GM18519 (cell line): ENCODE data around the gene TRAPPC2L.

Experiments used
- ATAC-seq: cut with Tn5 transposase; IDR thresholded peaks from one replicate; pipeline ENCODE4 v1.9.1; 2021; ENCODE audit warnings: mild to moderate bottlenecking, moderate library complexity; ENCODE audit not compliant: unreplicated experiment, low FRiP score

The TRAPPC2L gene

DNA sequence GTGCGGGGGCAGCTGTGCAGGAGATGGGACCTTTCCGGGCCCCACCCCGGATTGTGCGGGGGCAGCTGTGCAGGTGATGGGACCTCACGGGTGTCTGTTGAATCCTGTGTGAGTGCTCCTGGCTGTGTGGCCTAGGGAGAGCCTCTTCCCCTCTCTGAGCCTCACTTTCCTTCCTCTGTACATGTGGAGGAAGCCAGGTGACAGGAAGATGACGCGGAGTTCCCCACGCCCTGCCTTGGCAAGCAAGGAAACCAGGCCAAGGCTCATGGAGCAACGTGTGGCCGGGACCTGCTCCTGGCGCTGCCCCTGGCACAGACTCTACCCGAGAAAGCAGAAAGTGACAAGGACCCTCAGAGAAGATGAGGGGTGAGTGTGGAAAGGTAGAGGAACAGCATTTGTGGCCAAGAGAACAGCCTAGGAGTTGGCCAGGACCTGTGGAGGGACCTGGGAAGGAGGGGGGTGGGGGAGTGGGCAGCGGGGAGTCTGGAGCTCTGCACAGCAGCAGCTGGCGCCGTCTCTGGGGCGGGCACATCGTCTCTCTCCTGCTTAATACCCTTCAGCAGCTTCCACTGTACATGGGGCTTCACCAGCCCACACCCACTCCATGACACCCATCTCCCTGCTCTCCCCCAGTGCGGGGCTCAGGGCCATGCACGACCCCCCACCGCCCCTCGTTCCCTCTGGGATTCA is 47.9 kb downstream of the TRAPPC2L start:
- no peak for ATAC-seq

DNA sequence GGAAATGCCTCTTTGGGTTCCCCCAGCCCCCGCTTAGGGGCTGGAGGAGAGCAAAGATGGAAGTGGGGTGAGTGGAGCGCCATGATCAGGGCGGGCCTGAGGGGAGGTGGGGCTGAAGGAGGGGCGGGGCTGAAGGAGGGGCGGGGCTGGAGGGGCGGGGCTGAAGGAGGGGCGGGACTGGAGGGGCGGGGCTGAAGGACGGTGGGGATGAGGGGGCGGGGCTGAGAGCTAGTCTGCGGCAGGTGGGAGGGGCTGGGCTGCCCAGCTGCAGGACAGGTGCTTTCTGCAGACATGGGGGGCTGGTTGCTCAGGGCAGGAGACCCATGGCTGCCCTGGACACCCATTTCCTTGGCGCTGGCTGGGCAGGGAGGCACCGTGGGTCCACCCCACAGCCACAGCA is 48.6 kb downstream of the TRAPPC2L start:
- no peak for ATAC-seq

DNA sequence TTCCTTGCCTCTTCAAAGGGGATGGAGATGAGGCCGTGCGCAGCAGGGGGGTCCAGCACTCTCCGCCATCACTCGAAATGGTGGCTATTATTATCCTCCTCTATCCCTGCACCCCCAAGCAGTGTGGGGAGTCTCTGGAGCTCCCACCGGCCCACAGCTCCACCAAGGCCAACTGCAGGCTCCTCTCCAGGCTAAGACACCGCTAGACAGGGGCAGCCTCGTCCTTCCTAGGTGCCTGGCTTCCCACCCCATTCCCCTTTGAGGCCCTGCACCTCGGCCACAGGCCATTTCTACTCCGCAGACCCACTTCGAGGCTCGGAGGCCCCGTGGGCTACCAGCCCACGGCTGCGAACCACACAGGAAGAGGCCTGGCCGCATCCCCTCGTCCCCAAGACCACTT is 49.1 kb downstream of the TRAPPC2L start:
- ATAC-seq = no peak

DNA sequence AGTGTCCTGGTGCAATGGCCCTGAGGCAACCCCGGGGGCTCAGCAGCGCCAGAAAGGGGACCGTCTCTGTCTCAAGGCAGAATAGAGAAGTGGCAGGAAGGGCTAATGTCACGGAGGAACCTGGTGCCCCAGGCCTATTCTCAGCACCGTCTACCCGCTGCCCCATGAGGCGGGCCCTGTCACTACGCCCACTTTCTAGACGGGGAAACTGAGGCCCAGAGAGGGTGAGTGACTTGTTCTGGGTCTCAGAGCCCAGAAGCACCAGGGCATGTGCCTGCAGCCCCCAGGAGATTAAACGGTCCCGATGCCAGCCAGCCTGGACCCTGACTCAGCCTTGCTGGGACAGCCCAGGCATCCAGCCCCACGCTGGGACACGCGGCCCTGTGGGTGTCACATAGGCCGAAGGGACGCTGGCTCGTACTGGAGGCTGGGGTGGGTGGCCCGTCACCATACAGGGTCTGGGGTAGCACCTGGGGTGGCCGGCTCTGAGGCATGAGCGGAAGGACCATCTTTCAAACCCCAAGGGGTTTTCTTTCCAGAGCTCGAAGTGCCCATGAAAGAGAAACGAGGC is 49.7 kb downstream of the TRAPPC2L start:
- ATAC-seq = no peak

DNA sequence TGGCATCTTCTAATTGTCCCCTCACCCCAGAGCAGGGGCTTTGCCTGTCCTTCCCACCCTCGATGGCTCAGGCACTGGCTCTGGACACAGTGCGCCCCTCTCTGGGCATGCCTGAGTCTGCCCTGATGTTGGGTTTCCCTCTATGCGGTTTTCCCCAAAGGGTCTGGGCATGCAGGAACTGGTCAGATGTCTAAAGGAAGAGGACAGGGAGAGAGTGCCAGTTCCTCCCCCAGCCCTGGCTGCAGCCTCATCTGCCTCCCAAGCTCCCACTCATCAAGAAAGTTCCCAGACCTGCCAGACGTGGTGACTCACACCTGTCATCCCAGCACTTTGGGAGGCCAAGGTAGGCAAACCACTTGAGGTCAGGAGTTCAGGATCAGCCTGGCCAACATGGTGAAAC is 50.8 kb downstream of the TRAPPC2L start:
- ATAC-seq = no peak

DNA sequence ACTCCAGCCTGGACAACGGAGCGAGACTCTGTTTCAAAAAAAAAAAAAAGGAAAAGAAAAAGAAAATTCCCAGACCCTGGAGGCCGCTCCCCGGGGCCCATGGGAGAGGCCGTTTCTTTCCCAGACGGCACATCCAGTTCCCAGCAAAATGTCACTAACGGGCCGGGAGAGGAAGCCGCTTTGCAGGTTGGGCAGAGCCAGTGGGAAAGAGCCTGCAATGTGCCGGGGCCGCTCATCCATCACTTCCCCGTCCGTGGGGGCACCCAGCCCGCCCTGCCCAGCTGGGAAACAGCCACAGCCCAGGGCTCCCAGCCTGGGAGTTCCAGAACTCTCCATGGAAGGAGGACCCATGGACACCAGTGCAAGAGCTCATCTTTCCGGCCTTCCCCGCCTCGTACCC is 51.4 kb downstream of the TRAPPC2L start:
- ATAC-seq = no peak

DNA sequence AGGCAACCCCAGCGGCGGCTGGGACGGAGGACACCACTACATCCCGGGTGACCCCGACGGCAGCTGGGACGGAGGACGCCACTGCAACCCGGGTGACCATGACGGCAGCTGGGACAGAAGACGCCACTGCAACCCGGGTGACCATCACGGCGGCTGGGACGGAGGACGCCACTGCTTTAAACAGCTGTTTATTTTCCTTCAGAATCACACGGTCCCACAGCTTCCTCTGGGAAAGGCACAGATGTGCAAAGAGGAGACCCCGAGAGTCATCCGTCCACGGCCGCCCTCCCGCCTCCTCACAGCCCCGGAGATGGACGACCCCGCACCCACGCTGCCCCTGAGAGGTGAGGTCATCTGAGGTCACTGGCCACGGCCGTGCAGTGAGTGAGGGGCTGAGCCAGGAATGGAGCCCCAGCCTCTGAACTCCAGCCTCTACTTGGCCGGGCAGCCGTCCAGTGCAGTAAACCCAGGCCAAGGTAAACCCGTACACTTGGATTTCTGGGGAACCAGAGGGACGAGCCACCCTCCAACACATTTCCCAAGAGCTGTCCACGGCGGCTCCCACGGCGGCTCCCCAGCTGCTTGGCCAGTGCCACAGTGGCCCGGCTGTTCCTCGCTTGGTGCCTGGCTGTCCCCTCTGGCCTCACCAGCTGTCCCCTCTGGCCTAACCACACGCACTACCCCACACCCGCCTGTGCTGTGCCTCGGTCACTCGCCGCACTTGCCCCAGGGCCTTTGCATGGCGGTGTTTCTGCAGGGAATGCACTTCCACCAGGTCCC is 52.7 kb downstream of the TRAPPC2L start:
- ATAC-seq = no peak

DNA sequence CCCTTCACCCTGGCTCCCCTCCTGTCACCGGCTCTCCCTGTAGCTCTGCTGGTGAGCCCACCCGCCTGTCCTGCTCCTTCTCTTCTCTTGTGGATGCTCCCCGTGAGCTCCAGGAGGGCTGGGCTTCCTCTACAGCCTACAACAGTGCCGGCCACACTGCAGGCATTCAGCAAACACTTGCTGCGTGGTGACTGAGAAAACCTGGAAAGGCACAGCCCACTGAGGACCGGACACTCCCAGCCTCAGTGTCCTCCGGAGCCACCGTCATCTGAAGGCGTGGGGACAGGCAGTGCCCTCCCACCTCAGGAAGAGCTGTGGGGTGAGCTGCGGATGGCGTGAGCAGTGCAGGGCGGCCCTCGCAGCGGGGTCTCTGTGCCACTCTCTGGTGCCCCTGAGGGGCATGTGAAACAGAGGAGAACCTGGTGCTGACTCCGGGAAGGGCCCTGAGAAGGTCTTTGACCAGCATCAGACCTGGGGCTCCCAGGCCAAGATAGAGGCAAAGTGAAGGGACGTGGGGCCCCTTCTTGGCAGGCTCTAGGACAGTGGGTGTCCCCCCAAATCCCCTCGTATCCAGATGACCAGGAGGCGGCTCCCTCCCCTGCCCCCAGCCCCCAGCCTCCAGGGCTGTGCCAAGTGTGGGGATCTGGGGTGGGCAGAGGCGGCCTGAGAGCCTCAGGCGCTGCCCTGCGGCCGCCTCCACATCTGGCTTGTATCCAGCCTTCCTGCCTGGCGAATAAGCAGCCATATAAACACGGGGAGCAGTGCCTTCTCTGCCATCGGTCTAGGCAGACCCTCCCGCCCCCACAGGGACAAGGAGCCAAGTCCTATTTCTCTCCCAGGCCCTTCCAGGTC is 53.6 kb downstream of the TRAPPC2L start:
- ATAC-seq = no peak

DNA sequence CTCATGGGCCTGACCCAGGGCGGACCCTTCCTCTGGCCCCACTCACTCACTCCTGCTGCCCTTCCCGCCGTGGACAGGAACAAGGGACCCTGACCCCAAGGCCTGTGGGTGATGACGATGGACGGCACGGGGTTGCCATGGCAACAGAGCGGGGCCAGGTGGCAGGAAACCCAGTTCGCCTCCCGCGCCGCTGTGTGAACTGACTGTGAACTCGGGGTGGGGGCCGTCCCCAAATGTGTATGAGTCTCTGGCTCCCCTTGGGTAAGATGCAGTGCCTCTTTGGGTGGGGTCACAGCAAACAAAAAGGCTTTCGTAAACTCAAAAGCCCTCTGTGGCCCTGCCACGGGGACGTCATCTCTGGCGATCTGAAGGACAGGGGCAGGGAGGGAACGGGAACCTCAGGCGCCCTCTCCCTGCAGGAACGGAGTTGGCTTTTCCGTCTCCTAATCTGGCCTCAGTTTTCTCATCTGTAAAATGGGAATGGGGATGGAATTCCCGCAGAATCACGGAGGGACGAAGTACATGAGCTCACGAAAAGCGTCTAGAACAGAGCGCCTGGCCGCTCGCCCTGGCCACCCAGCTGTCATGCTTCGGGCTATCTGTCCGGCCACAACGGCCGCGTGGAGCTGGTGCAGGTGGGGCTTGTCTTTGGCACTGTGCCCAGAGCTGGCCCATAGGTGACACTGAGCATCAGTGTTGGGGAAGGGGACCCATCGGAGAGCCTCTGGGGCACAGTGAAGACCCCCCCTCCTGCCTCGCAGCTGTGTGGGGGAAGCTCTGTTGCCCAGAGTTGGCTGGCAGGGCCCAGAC is 54.4 kb downstream of the TRAPPC2L start:
- no peak for ATAC-seq

DNA sequence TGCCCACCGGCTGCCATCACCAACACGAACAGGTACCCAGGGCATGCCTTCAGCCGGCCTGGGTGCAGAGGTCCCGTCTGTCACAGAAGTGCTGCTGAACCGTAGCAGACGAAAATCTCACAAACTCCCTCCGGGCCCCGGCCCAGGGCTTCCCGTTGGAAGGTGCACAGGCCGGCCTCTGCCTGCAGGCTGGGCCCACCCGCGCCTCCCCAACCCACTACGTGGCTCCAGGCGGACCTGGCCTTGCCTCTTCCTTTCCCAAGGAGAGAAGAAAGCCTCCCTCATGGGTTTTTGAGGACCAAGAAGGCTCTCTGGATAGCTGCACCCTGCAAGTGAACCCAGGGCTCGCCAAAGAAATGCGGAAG is 55.0 kb downstream of the TRAPPC2L start:
- no peak for ATAC-seq
